Smooth muscle cell (in vitro differentiated cells): Measurements from ENCODE around the gene PRKAG1. TPM values are rescaled to one million over a fixed set of nuclear protein-coding genes. Genes with fewer than 3 reads are reported as not detected.
A peak's percentile ranks its signal among the peaks of the same experiment; 100 is the strongest.

ENCODE experiments used
- DNase-seq: peaks from one replicate; lab custom pipeline; 2025; ENCODE audit not compliant: unreplicated experiment; lab: John Stamatoyannopoulos, UW
- H2AFZ ChIP-seq: fragments of 200-600 bp; sonication (generic); 2 replicates; pipeline ENCODE4 v1.6.0; 2016; ENCODE audit warnings: antibody characterized with exemption, low read depth, mild to moderate bottlenecking
- H3F3A ChIP-seq: fragments of 200-600 bp; sonication (generic); 2 replicates; pipeline ENCODE4 v1.6.0; 2017; ENCODE audit warnings: antibody characterized with exemption, low read depth
- H3K27ac ChIP-seq: fragments of 200-600 bp; sonication (generic); 2 replicates; pipeline ENCODE4 v1.5.1; 2016; ENCODE audit warnings: low read depth, mild to moderate bottlenecking
- H3K27me3 ChIP-seq: fragments of 200-600 bp; sonication (generic); 2 replicates; pipeline ENCODE4 v1.6.1; 2016; ENCODE audit warnings: low read depth, mild to moderate bottlenecking
- H3K36me3 ChIP-seq: fragments of 200-600 bp; sonication (generic); 2 replicates; pipeline ENCODE4 v1.5.1; 2016; ENCODE audit warnings: low read depth
- H3K4me1 ChIP-seq: fragments of 200-600 bp; sonication (generic); 2 replicates; pipeline ENCODE4 v1.5.1; 2016; ENCODE audit warnings: low read depth
- H3K4me2 ChIP-seq: fragments of 200-600 bp; sonication (generic); 2 replicates; pipeline ENCODE4 v1.6.0; 2016; ENCODE audit warnings: mild to moderate bottlenecking
- H3K4me3 ChIP-seq: fragments of 200-600 bp; sonication (generic); 2 replicates; pipeline ENCODE4 v1.5.1; 2016; ENCODE audit warnings: mild to moderate bottlenecking
- H3K79me2 ChIP-seq: fragments of 200-600 bp; sonication (generic); 2 replicates; pipeline ENCODE4 v1.6.0; 2016; ENCODE audit warnings: low read depth, mild to moderate bottlenecking
- H3K9ac ChIP-seq: fragments of 200-600 bp; sonication (generic); 2 replicates; pipeline ENCODE4 v1.6.0; 2016; ENCODE audit warnings: low read depth
- H3K9me3 ChIP-seq: fragments of 200-600 bp; sonication (generic); replicated peaks from 2 replicates; pipeline ENCODE4 v1.5.1; 2016; ENCODE audit warnings: low read depth
- H4K20me1 ChIP-seq: fragments of 200-600 bp; sonication (generic); 2 replicates; pipeline ENCODE4 v1.6.0; 2016; ENCODE audit warnings: low read depth
- CTCF ChIP-seq: fragments of 200-600 bp; sonication (generic); IDR thresholded peaks from 2 replicates; pipeline ENCODE4 v1.5.1; 2017; ENCODE audit warnings: borderline replicate concordance, mild to moderate bottlenecking, antibody characterized with exemption; ENCODE audit not compliant: insufficient read depth, poor library complexity, severe bottlenecking
- WGBS: methylation state at CpG from one replicate; pipeline ENCODE4 v1.1.7; 2016; ENCODE audit warnings: low lambda C conversion rate; 5-methylcytosine and 5-hydroxymethylcytosine counted together
- polyA plus RNA-seq: library from polyadenylated mRNA; unstranded; fragments of >200 nt; fragmentation: Nextera tagmentation; extraction: Ambion mirVana; gene quantifications from 2 replicates; pipeline ENCODE4 v1.2.1, GENCODE V29; 2016
- total RNA-seq: library from RNA; depleted of rRNA; stranded (reverse); fragments of >200 nt; gene quantifications from 2 replicates; pipeline ENCODE4 v1.2.3, GENCODE V29; 2014

Gene PRKAG1
- total and polyA plus RNA-seq, 2 experiments from 2014 or later = 42.5 to 62.6 TPM

GRCh38 chr12:48957141-48958048 lies 61.2 kb downstream of the PRKAG1 start, which contains the start of gene ARF3:
Gene ARF3 (minus strand): TSS chr12:48957487. CDS start chr12:48941095, 16,392 bp downstream.
- H3K36me3 ChIP-seq = no peaks in the 10 kb centered on the region
- peak within 1 kb of the TSS; percentile 92 for H3K9ac ChIP-seq
- peak within 1 kb of the TSS; percentile 96 for H3K4me2 ChIP-seq
- no peaks in the 10 kb centered on the region for H3K27me3 ChIP-seq
- no peaks in the 10 kb centered on the region for H3K9me3 ChIP-seq
- H4K20me1 ChIP-seq = peaks cover 39% of the 10 kb centered on the region
- H2AFZ ChIP-seq = peak within 1 kb of the TSS; percentile 94
- WGBS = under 1% methylated on average over 49 of the region's 58 CpGs
- peak within 1 kb of the TSS; percentile 90 for H3K4me3 ChIP-seq
- H3K79me2 ChIP-seq = peaks cover 39% of the 10 kb centered on the region
- DNase-seq = peak; percentile 75
- peak within 1 kb of the TSS; percentile 82 for H3K27ac ChIP-seq
- peaks cover 16% of the 10 kb centered on the region for H3K4me1 ChIP-seq
- peaks cover 10% of the 10 kb centered on the region for H3F3A ChIP-seq
- TF ChIP-seq CTCF = no peak

- DNase-seq = peak; percentile 65
- H3K4me1 ChIP-seq = peaks cover 16% of the 10 kb centered on the region
- H2AFZ ChIP-seq = peak overlapping the region; percentile 94
- peak overlapping the region; percentile 82 for H3K27ac ChIP-seq
- H3K9ac ChIP-seq = peak overlapping the region; percentile 92
- H3K79me2 ChIP-seq = peaks cover 47% of the 10 kb centered on the region
- H3K27me3 ChIP-seq = no peaks in the 10 kb centered on the region
- peak overlapping the region; percentile 90 for H3K4me3 ChIP-seq
- peak overlapping the region; percentile 96 for H3K4me2 ChIP-seq
- H4K20me1 ChIP-seq = peaks cover 48% of the 10 kb centered on the region
- WGBS = 2% methylated on average over 23 of the region's 29 CpGs
- no peaks in the 10 kb centered on the region for H3K9me3 ChIP-seq
- no peak for TF ChIP-seq CTCF
- peaks cover 10% of the 10 kb centered on the region for H3F3A ChIP-seq
- H3K36me3 ChIP-seq = no peaks in the 10 kb centered on the region
Measured at GRCh38 chr12:48956279-48957140, 62.1 kb downstream of the PRKAG1 start.

- Histone ChIP-seq H3K27me3 (no peaks in the 10 kb centered on the region), H2AFZ (no peak overlapping the region), H3K9ac (no peak overlapping the region), H3K4me2 (peak overlapping the region; percentile 96), H3K4me1 (peaks cover 16% of the 10 kb centered on the region), H3K9me3 (no peaks in the 10 kb centered on the region), H3F3A (peaks cover 10% of the 10 kb centered on the region), H4K20me1 (peaks cover 63% of the 10 kb centered on the region), H3K36me3 (no peaks in the 10 kb centered on the region), H3K27ac (no peak overlapping the region), H3K4me3 (no peak overlapping the region), H3K79me2 (peaks cover 63% of the 10 kb centered on the region)
- DNase-seq = no peak
- 100% methylated on average over 3 of the region's 3 CpGs for WGBS
- TF ChIP-seq CTCF = no peak
Measured at GRCh38 chr12:48954841-48955501, 63.6 kb downstream of the PRKAG1 start.
